ENCODE measurements around the gene MYO3B.

The MYO3B gene

GRCh38 chr2:170493426-170494097 lies 315.6 kb downstream of the MYO3B start (continued):
- TF ChIP-seq KLF16 (tag by site-specific recombination; IDR thresholded peaks at IDR 0.05): no peak
- no peak for TF ChIP-seq ZNF416 (tag by site-specific recombination; IDR thresholded peaks at IDR 0.05)
- TF ChIP-seq ZIC2 (tag by site-specific recombination; IDR thresholded peaks at IDR 0.05): no peak

GRCh38 chr2:170495896-170496295 lies 317.9 kb downstream of the MYO3B start:
- Histone ChIP-seq H3K4me1 (ENCODE audit: control insufficient read depth, insufficient read depth, low read length) (no peaks in the 10 kb centered on the region), H3K9me3 (ENCODE audit: control insufficient read depth, insufficient read depth, low read depth, low read length) (no peaks in the 10 kb centered on the region), H3K36me3 (ENCODE audit: control insufficient read depth in 2 of 2, insufficient read depth in 1 of 2, low read length in 2 of 2) (no peaks in the 10 kb centered on the region), H3K4me3 (ENCODE audit: low read depth, low read length) (no peak overlapping the region), H3K27ac (ENCODE audit: extremely low read depth, low read depth, low read length) (no peak overlapping the region)
- CTCF ChIA-PET: interaction anchor here (0.6 to 1.0 kb wide), 2 partner anchors 7 to 13 kb away, joined by 3 to 5 read pairs; no protein-coding TSS in a partner anchor
- TF ChIP-seq ZNF585B (tag by site-specific recombination; IDR thresholded peaks at IDR 0.05) (no peak), ZNF221 (tag by site-specific recombination; IDR thresholded peaks at IDR 0.05; ENCODE audit: borderline replicate concordance) (no peak)
- POLR2A ChIA-PET: no interaction called here

- H3K27ac ChIP-seq (ENCODE audit: extremely low read depth, low read depth, low read length): no peak overlapping the region
- H3K4me1 ChIP-seq (ENCODE audit: control insufficient read depth, insufficient read depth, low read length): no peaks in the 10 kb centered on the region
- H3K36me3 ChIP-seq (ENCODE audit: control insufficient read depth in 2 of 2, insufficient read depth in 1 of 2, low read length in 2 of 2): no peaks in the 10 kb centered on the region
- TF ChIP-seq KLF7 (tag by site-specific recombination; IDR thresholded peaks at IDR 0.05; ENCODE audit: borderline replicate concordance) (no peak), ZNF48 (tag by site-specific recombination; IDR thresholded peaks at IDR 0.05) (no peak), WT1 (tag by site-specific recombination; IDR thresholded peaks at IDR 0.05) (peak; percentile 57), ZNF837 (tag by site-specific recombination; IDR thresholded peaks at IDR 0.05) (no peak), KLF10 (tag by site-specific recombination; IDR thresholded peaks at IDR 0.05) (no peak), ZNF639 (tag by site-specific recombination; IDR thresholded peaks at IDR 0.05) (no peak)
- CTCF ChIA-PET: interaction anchor here (0.6 to 0.9 kb wide), 2 partner anchors 12 to 87 kb away, joined by 3 read pairs; no protein-coding TSS in a partner anchor
- no peak overlapping the region for H3K4me3 ChIP-seq (ENCODE audit: low read depth, low read length)
- H3K9me3 ChIP-seq (ENCODE audit: control insufficient read depth, insufficient read depth, low read depth, low read length): no peaks in the 10 kb centered on the region
- POLR2A ChIA-PET: no interaction called here
Measured at GRCh38 chr2:170498619-170499018, 320.7 kb downstream of the MYO3B start.

- CTCF ChIA-PET: no interaction called here
- no peaks in the 10 kb centered on the region for H3K9me3 ChIP-seq (ENCODE audit: control insufficient read depth, insufficient read depth, low read depth, low read length)
- POLR2A ChIA-PET: no interaction called here
- no peak overlapping the region for H3K27ac ChIP-seq (ENCODE audit: extremely low read depth, low read depth, low read length)
- no peak overlapping the region for H3K4me3 ChIP-seq (ENCODE audit: low read depth, low read length)
- no peaks in the 10 kb centered on the region for H3K4me1 ChIP-seq (ENCODE audit: control insufficient read depth, insufficient read depth, low read length)
- H3K36me3 ChIP-seq (ENCODE audit: control insufficient read depth in 2 of 2, insufficient read depth in 1 of 2, low read length in 2 of 2): no peaks in the 10 kb centered on the region
- TF ChIP-seq PRDM6 (tag by site-specific recombination; IDR thresholded peaks at IDR 0.05) (no peak), ZNF473 (tag by site-specific recombination; IDR thresholded peaks at IDR 0.05) (no peak), SALL2 (tag by site-specific recombination; IDR thresholded peaks at IDR 0.05; ENCODE audit: borderline replicate concordance) (no peak), ZNF362 (tag by site-specific recombination; IDR thresholded peaks at IDR 0.05) (no peak), ATF2 (tag by site-specific recombination; IDR thresholded peaks at IDR 0.05; ENCODE audit: low read depth) (no peak), SP2 (tag by site-specific recombination; IDR thresholded peaks at IDR 0.05) (no peak), TCF7L2 (IDR thresholded peaks at IDR 0.05; ENCODE audit: borderline replicate concordance, low read depth, low read length) (no peak), ZNF37A (tag by site-specific recombination; IDR thresholded peaks at IDR 0.05) (no peak), PRDM1 (tag by site-specific recombination; IDR thresholded peaks at IDR 0.05) (no peak), ZBTB11 (tag by site-specific recombination; conservative IDR thresholded peaks at IDR 0.05; ENCODE audit: low read depth) (no peak)
Measured at GRCh38 chr2:170500104-170500503, 322.2 kb downstream of the MYO3B start.

Data from HEK293 (cell line).